GM19351 (cell line): ENCODE measurements around the gene RAD51B.

Experiments used
- ATAC-seq: cut with Tn5 transposase; IDR thresholded peaks from one replicate; pipeline ENCODE4 v1.9.1; 2021; ENCODE audit warnings: mild to moderate bottlenecking, moderate library complexity; ENCODE audit not compliant: unreplicated experiment

The RAD51B gene

GRCh38 chr14:68492381-68493151 is 673.0 kb downstream of the RAD51B start:
- ATAC-seq = no peak

DNA sequence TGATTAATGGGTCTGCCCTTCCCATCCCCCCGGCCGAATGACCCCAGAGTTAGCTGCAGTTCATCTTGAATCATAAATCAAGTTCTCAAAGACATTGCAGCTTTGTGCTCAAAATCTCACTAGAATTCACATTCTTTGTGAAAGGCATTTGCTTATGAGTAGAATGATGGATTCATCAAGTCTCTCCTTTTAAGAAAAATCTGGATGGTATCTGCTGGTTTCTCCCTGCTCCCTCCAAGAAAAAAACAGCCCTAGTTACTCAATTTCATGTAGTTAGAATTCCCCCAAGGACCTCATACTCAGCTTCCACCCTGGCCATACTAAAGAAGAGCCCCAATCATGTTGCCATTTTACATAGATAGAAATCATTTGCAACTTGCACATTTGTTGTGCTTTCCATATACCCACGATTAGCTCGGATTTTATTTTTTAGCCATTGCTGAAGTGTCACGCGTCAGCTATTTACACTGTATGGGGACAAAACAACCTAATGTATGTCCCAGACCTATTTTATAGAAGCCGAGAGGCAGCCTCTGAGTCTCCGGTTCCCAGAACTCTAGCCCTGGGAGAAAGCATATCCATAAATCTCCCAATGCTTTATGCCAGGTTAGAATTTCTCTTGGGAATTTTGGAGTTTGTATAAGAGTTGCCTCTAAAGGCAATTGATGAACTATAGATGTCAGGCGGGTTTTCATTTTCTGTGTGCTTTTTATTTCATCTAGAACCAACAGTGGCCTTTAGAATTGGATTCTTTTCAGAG is 673.8 kb downstream of the RAD51B start:
- no peak for ATAC-seq

DNA sequence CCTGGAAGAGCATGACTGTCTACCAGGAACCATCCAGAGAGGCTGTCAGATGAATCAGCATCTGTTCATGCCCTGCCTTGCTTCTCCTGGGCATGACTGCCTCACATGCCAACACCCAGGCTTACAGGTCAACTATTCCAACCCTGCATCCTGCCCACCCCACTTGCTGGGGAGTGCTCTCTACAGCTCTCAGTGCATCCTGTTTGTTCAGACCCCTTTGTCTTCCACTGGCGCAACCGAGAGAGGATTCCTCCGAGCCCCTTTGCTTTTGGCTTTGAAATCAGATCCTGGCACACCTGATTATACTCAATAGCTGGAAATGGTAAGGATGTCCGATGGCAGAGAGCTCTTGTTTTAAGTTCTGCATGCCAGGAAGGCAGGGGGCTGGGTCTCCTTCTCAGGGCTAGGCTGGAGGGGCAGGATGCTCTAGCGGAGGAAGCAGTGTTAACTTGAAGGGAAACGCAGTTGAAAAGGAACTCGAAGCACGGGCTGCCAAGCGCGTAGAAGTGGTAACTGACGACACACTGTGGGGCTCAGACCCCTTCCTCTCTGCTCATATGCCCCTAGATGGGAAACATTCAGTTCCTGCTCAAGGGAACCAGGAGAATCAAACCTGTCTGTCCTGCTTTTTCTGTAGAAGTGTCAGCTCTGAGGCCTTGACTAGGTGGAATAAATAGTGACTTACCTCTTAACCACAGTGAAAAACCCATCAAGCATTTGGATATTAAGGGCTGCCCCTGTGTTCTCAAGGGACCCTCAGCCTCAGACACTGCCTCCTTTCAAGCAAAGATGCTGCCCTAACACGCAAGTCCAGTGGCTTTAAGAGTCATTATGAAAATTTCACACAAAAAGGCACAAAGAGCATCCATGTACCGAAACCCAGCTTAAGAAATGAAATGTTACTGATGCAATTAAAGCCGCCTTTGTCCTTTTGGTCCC is 675.8 kb downstream of the RAD51B start:
- ATAC-seq = peak; percentile 62

DNA sequence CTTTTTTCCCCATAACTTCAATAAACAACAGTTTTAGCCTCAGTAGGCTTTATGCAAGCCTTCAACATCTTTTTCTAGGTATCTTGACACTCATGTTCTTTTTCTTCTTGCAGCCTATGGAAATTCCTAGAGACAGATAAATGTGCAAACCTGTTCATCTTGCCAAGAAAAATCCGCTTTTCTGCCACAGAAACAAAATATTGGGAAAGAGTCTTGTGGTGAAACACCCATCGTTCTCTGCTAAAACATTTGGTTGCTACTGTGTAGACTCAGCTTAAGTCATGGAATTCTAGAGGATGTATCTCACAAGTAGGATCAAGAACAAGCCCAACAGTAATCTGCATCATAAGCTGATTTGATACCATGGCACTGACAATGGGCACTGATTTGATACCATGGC is 677.4 kb downstream of the RAD51B start:
- no peak for ATAC-seq

GRCh38 chr14:68499451-68499850 is 679.9 kb downstream of the RAD51B start:
- ATAC-seq = no peak

GRCh38 chr14:68501171-68501570 is 681.6 kb downstream of the RAD51B start:
- no peak for ATAC-seq

GRCh38 chr14:68501614-68502052 is 682.1 kb downstream of the RAD51B start:
- no peak for ATAC-seq

DNA sequence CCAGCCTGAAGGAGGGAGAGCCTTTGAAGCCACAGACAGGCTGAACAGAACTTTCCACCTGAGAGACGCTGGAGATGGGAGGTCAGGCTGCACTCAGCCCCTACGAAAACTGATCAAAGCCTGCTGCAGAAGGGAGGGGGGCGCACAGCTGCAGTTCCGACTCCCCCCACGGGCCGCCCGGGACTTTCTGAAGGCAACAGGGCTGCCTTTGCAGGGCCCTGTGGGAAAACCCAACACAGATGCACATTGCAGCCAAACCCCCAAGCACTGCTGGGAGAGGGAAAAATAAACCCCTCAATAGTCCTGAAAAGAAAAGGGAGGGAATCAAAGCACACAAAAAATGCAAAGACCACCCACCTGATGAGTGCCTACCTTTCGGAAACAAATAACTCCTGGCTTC is 682.7 kb downstream of the RAD51B start:
- ATAC-seq = no peak

DNA sequence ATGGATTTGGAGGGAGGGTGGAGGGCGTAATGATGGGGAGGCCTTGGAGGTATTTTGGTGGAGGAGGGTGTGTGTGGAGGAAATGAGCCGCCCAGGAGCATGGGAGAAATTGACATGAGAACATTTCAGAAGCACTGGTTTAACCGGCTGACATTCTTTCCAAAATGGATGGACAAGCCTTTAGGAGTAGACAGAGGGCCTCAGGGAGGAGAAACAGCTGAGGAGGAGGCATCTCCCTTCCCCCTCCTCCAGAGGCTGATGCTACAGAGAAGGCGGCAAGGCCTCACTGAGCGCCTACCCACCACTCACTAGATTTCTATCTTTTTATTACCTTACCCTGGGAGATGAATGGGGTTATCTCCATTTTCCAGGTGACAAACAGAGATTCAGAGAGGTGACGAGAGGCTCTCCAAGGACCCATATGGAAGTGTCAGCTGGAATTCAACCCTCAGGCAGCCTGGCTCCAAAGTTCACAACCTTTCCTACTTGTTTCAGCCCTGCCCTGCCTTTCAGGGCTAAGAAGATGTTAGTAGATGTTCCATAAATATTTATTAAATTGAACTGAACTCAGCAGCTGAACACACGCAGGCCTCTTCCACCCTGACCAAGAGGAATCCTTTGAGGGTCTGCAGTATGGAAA is 683.7 kb downstream of the RAD51B start:
- ATAC-seq = no peak

DNA sequence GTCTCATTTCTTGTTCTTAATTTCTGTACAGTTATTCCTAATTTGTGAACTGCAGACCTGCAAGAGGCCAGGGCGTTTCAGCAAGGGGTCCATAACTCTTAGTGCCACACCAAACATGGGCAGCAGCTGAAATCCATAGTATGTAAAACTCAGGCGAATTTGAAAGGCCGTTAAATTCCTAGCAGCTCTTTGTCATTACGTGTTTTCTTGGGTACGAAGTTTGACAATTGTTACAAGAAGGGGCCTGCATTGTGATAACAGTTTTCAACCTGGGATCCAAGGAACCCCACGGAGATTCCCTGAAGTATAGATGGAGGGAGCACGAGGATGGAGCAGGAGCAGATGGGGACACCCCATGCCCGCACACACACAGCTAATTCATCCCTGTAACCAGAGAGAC is 685.3 kb downstream of the RAD51B start:
- no peak for ATAC-seq

- no peak for ATAC-seq
Observed at GRCh38 chr14:68506021-68506644, 686.6 kb downstream of the RAD51B start.

DNA sequence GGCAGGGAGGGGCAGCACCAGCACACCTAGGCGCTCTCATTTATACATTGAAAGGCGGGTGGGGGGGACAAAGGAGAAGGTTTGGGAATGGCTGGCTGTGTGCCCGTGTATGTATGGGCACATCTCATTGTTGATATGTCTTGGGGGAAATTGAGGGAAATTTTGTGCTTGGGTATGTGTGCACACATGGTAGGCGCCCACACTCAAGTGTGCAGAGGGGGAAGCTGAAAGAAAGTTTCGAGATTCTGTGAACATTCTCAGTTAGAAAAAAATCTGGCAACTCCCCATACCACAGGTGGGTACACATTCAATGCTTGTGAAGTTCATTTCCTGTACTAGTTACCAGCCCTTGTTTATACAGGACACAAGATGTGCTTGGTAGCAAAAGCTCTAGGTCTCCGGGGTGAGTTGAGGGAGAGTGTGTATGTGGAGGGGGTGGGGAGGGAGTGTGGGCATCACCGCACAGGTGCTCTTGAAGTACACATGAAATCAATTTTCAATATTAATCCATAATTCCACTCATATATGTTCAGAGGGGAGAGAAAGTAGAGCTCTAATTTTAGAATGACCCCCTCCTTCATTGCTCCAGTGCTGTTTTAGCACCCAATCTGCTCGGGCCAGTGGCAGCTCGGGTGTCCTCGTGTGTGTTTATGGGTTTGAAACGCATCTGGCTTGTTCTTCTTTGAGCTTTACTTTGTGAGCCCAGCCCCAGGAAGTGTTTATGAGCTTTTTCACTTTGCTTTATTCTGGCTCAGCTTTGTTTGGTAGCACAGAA is 687.3 kb downstream of the RAD51B start:
- peak; percentile 56 for ATAC-seq

- no peak for ATAC-seq
Observed at GRCh38 chr14:68507544-68508081, 688.0 kb downstream of the RAD51B start.

DNA sequence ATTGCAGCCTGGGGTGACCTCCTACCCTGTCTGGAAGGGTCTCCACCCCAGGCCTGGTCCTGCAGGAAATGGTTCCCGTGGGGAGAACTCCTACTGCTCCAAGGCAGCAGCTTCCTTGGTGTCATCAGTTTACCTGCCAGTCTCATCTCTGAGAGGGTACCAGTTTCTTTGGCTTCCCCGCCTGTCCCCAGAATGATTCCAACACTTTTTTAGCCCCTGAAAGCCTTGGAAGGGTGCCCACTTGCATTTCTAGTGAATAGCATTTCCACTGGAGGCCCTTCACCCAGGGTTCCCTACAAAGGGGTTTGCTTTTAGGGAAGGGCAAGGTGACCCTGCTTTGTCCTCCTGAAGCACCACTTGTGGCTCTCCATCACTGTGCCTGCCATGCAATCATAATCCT is 689.0 kb downstream of the RAD51B start:
- ATAC-seq = no peak

DNA sequence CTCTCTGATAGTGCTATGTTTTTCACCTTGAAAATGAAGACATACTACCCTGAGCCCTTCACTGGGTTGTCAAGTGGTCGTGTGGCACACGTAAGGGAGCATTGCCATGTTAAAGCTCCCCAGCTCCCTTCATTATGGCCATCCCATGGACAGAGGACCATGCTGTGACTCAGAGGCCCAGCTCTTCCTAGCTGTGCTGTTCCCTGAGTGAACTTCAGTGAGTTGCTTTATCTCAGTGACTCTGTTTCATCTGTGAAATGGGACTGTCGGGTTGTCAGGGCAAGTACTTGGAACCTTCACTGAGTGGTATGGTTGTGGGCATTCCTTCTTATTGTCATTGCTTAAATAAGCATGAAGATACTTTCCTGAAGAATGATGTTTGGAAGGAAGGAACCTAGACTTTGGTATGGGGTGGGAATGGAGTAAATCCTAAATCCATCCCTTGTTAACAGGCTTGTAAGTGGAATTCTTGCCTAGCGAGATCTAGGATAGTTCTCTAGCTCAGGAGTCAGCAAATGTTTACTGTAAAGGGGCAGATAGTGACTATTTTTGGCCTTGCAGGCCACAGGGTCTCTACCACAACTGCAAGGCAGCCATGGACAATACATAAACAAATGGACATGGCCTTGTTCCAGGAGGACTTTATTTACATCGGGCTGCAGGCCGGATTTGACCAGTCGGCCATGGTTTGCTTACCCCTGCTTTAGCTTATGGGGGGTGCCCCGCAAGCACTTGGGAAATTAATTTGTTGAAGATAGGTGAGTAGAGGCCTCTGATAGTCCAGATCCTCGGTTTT is 689.8 kb downstream of the RAD51B start:
- no peak for ATAC-seq

- ATAC-seq = no peak
Observed at GRCh38 chr14:68510201-68511128, 690.9 kb downstream of the RAD51B start.
